OCI-LY1 (cell line): Measurements from ENCODE around the gene PTPN21.

Source experiments
- H2AFZ ChIP-seq: fragments of 200-600 bp; sonication (generic), shearing (Covaris generic); 2 replicates; pipeline ENCODE4 v1.6.0; 2014; ENCODE audit warnings: antibody characterized with exemption, mild to moderate bottlenecking, low read length
- H3F3A ChIP-seq: fragments of 200-600 bp; sonication (generic), shearing (Covaris generic); 2 replicates; pipeline ENCODE4 v1.6.0; 2014; ENCODE audit warnings: mild to moderate bottlenecking, antibody characterized with exemption, low read length, moderate library complexity; ENCODE audit not compliant: insufficient read depth
- H3K27ac ChIP-seq: fragments of 200-600 bp; sonication (generic); 2 replicates; pipeline ENCODE4 v1.5.1; 2014; ENCODE audit warnings: low read length, mixed run types, mild to moderate bottlenecking, low read depth; ENCODE audit not compliant: poor library complexity, severe bottlenecking
- H3K27me3 ChIP-seq: fragments of 200-600 bp; sonication (generic); 2 replicates; pipeline ENCODE4 v1.6.0; 2014; ENCODE audit warnings: antibody characterized with exemption, mild to moderate bottlenecking, low read length, moderate library complexity; ENCODE audit not compliant: insufficient read depth
- H3K36me3 ChIP-seq: fragments of 200-600 bp; sonication (generic); 2 replicates; pipeline ENCODE4 v1.6.1; 2014; ENCODE audit warnings: mild to moderate bottlenecking, antibody characterized with exemption, low read length, moderate library complexity, mixed read lengths; ENCODE audit not compliant: insufficient read depth
- H3K4me1 ChIP-seq: fragments of 200-600 bp; sonication (generic); 2 replicates; pipeline ENCODE4 v1.5.1; 2014; ENCODE audit warnings: mild to moderate bottlenecking, low read length, moderate library complexity; ENCODE audit not compliant: insufficient read depth, severe bottlenecking
- H3K4me2 ChIP-seq: fragments of 200-600 bp; sonication (generic), shearing (Covaris generic); 2 replicates; pipeline ENCODE4 v1.6.1; 2014; ENCODE audit warnings: low read length
- H3K4me3 ChIP-seq: fragments of 200-600 bp; sonication (generic); 2 replicates; pipeline ENCODE4 v1.5.1; 2014; ENCODE audit warnings: low read length, low read depth, mild to moderate bottlenecking, mixed read lengths; ENCODE audit not compliant: poor library complexity, severe bottlenecking
- H3K79me2 ChIP-seq: fragments of 200-600 bp; shearing (Covaris generic); 2 replicates; pipeline ENCODE4 v1.6.1; 2016; ENCODE audit warnings: mixed run types, low read length, mixed read lengths; ENCODE audit not compliant: insufficient read depth
- H3K9ac ChIP-seq: fragments of 200-600 bp; sonication (generic), shearing (Covaris generic); 2 replicates; pipeline ENCODE4 v1.6.1; 2014; ENCODE audit warnings: mild to moderate bottlenecking, low read length, mixed read lengths
- H3K9me2 ChIP-seq: fragments of 200-600 bp; sonication (generic), shearing (Covaris generic); 2 replicates; pipeline ENCODE4 v1.6.1; 2014; ENCODE audit warnings: low read depth, mild to moderate bottlenecking, low read length, mixed read lengths
- H3K9me3 ChIP-seq: fragments of 200-600 bp; shearing (Covaris generic); 2 replicates; pipeline ENCODE4 v1.6.1; 2014; ENCODE audit warnings: low read length, mixed read lengths
- H4K20me1 ChIP-seq: fragments of 200-600 bp; sonication (generic), shearing (Covaris generic); 2 replicates; pipeline ENCODE4 v1.6.0; 2016; ENCODE audit warnings: mild to moderate bottlenecking, low read length; ENCODE audit not compliant: insufficient read depth
- CTCF ChIP-seq: fragments of 200-600 bp; sonication (generic), shearing (Covaris generic); IDR thresholded peaks from 2 replicates; pipeline ENCODE4 v1.5.1; 2017; ENCODE audit warnings: mild to moderate bottlenecking, antibody characterized with exemption, low read length, moderate library complexity, mixed read lengths
- EZH2 ChIP-seq: fragments of 200-600 bp; sonication (generic), shearing (Covaris generic); IDR thresholded peaks from 2 replicates; pipeline ENCODE4 v1.8.0; 2017; ENCODE audit warnings: borderline replicate concordance, mixed run types, mild to moderate bottlenecking, antibody characterized with exemption, low read length, moderate library complexity, mixed read lengths

PTPN21 gene

GRCh38 chr14:88470542-88471440 is 84.0 kb downstream of the PTPN21 start:
- Histone ChIP-seq H3K27me3 (no peaks in the 10 kb centered on the region), H3K9me2 (no peaks in the 10 kb centered on the region), H3K36me3 (no peaks in the 10 kb centered on the region), H3K9ac (no peak overlapping the region), H2AFZ (no peak overlapping the region), H3K4me2 (no peak overlapping the region), H3K79me2 (no peaks in the 10 kb centered on the region), H4K20me1 (no peaks in the 10 kb centered on the region), H3K4me3 (no peak overlapping the region), H3F3A (no peaks in the 10 kb centered on the region), H3K4me1 (no peaks in the 10 kb centered on the region), H3K27ac (no peak overlapping the region), H3K9me3 (no peaks in the 10 kb centered on the region)
- TF ChIP-seq EZH2 (no peak), CTCF (no peak)

- Histone ChIP-seq H3K4me2 (no peak overlapping the region), H3K4me3 (no peak overlapping the region), H3K27ac (no peak overlapping the region), H3F3A (no peaks in the 10 kb centered on the region), H2AFZ (no peak overlapping the region), H3K9me3 (no peaks in the 10 kb centered on the region), H3K9me2 (no peaks in the 10 kb centered on the region), H3K9ac (no peak overlapping the region), H3K4me1 (no peaks in the 10 kb centered on the region), H3K79me2 (no peaks in the 10 kb centered on the region), H3K27me3 (no peaks in the 10 kb centered on the region), H3K36me3 (no peaks in the 10 kb centered on the region), H4K20me1 (no peaks in the 10 kb centered on the region)
- TF ChIP-seq CTCF (no peak), EZH2 (no peak)
Measured at GRCh38 chr14:88468406-88468805, 86.4 kb downstream of the PTPN21 start.

- Histone ChIP-seq H3K27me3 (no peaks in the 10 kb centered on the region), H3K27ac (no peak overlapping the region), H3K79me2 (no peaks in the 10 kb centered on the region), H3K9me2 (no peaks in the 10 kb centered on the region), H3K4me1 (no peaks in the 10 kb centered on the region), H3K4me3 (no peak overlapping the region), H3K4me2 (no peak overlapping the region), H3K9ac (no peak overlapping the region), H3F3A (no peaks in the 10 kb centered on the region), H4K20me1 (no peaks in the 10 kb centered on the region), H3K36me3 (no peaks in the 10 kb centered on the region), H3K9me3 (no peaks in the 10 kb centered on the region), H2AFZ (no peak overlapping the region)
- TF ChIP-seq EZH2 (no peak), CTCF (peak; percentile 60)
Measured at GRCh38 chr14:88463318-88463717, 91.5 kb downstream of the PTPN21 start.
